HG02623 (cell line): ENCODE measurements around the gene PSG4.
"Not testable (repeated sequence)": the region's sequence is repeated elsewhere in the genome, so short reads cannot be mapped to it uniquely, and the experiment has no call there.

Source experiments
- ATAC-seq: cut with Tn5 transposase; IDR thresholded peaks from one replicate; pipeline ENCODE4 v1.9.1; 2021; ENCODE audit warnings: moderate library complexity; ENCODE audit not compliant: unreplicated experiment

Gene PSG4

GRCh38 chr19:43205471-43206105 lies at the start of gene PSG4:
Gene PSG4 (minus strand): TSS chr19:43205638. CDS start chr19:43205536, 102 bp downstream.
- not testable (repeated sequence) for ATAC-seq

- ATAC-seq, result not testable (repeated sequence)
These were observed 46.0 kb upstream of the PSG4 start for GRCh38 chr19:43251428-43251827.

GRCh38 chr19:43250296-43250695 lies 44.9 kb upstream of the PSG4 start:
- ATAC-seq, result not testable (repeated sequence)

- not testable (repeated sequence) for ATAC-seq
These were observed 43.2 kb upstream of the PSG4 start for GRCh38 chr19:43248635-43249002.

- ATAC-seq, result not testable (repeated sequence)
These were observed 41.9 kb upstream of the PSG4 start for GRCh38 chr19:43247243-43247880.

- not testable (repeated sequence) for ATAC-seq
These were observed 40.4 kb upstream of the PSG4 start for GRCh38 chr19:43245848-43246247.

GRCh38 chr19:43242211-43242610 lies 36.8 kb upstream of the PSG4 start:
- not testable (repeated sequence) for ATAC-seq

- ATAC-seq, result not testable (repeated sequence)
These were observed 32.8 kb upstream of the PSG4 start for GRCh38 chr19:43238213-43238612.

GRCh38 chr19:43235686-43236085 lies 30.2 kb upstream of the PSG4 start:
- ATAC-seq, result not testable (repeated sequence)

GRCh38 chr19:43229315-43229714 lies 23.9 kb upstream of the PSG4 start:
- ATAC-seq, result no peak

- ATAC-seq, result not testable (repeated sequence)
These were observed 23.3 kb upstream of the PSG4 start for GRCh38 chr19:43228730-43229129.

GRCh38 chr19:43226986-43227385 lies 21.5 kb upstream of the PSG4 start:
- not testable (repeated sequence) for ATAC-seq

- no peak for ATAC-seq
These were observed 19.4 kb upstream of the PSG4 start for GRCh38 chr19:43224855-43225253.

- not testable (repeated sequence) for ATAC-seq
These were observed 18.9 kb upstream of the PSG4 start for GRCh38 chr19:43224201-43224854.

- ATAC-seq, result not testable (repeated sequence)
These were observed 16.5 kb upstream of the PSG4 start for GRCh38 chr19:43221891-43222290.

- not testable (repeated sequence) for ATAC-seq
These were observed 13.7 kb upstream of the PSG4 start for GRCh38 chr19:43219136-43219535.

GRCh38 chr19:43215881-43216280 lies 10.4 kb upstream of the PSG4 start:
- not testable (repeated sequence) for ATAC-seq

- ATAC-seq, result no peak
These were observed 2.6 kb upstream of the PSG4 start for GRCh38 chr19:43207991-43208390.

GRCh38 chr19:43207174-43207573 lies 1.7 kb upstream of the PSG4 start:
- not testable (repeated sequence) for ATAC-seq

- not testable (repeated sequence) for ATAC-seq
These were observed 1.8 kb downstream of the PSG4 start for GRCh38 chr19:43203611-43204010.

GRCh38 chr19:43201891-43202290 lies 3.5 kb downstream of the PSG4 start:
- ATAC-seq, result not testable (repeated sequence)

GRCh38 chr19:43201337-43201801 lies 4.1 kb downstream of the PSG4 start:
- ATAC-seq, result not testable (repeated sequence)
